HG02588 (cell line): Measurements from ENCODE around the gene PAF1.

Experiments
- ATAC-seq: cut with Tn5 transposase; IDR thresholded peaks from one replicate; pipeline ENCODE4 v1.9.1; 2021; ENCODE audit warnings: mild to moderate bottlenecking, moderate library complexity; ENCODE audit not compliant: unreplicated experiment

The PAF1 gene

DNA sequence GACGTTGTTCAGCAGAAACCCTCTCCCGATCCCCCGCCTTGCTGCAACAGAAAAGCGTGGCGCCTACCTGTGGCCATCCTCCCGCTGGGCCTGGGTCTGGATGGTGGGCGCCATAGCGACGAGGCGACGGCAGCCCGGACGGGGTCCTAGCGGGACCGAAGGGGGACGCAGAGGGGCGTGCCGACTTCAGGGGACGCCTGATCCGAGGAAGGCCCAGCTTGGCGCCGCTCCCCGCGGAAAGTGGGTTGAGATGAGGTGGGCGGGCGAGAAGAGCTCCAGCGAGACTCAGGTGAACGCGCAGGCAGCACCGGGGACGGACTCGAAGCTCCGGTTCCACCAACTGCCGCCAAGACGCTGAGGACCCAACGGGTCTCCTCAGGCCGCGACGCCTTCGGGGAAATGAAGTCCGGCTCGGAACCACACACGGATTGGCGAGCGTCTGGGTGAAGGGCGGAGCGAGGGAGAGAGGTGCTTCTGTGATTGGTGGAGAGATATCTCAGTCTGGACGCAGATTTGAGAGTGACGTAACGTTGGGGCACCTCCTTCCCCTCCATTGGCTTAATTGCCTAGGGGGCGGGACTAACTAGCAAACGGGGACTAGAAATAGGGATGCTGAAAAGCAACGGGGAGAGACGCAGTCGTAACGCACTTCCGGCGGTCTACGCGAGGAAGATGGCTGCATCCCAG lies at the start of gene PAF1, which contains the start of gene MED29:
Gene PAF1 (minus strand): TSS at position 356 of the 687 bp plus-strand sequence. CDS start 242 bp downstream, at position 114.
Gene MED29 (plus strand): TSS at position 628 of the 687 bp plus-strand sequence. CDS start 45 bp downstream, at position 673.
- ATAC-seq, result peak; percentile 84

DNA sequence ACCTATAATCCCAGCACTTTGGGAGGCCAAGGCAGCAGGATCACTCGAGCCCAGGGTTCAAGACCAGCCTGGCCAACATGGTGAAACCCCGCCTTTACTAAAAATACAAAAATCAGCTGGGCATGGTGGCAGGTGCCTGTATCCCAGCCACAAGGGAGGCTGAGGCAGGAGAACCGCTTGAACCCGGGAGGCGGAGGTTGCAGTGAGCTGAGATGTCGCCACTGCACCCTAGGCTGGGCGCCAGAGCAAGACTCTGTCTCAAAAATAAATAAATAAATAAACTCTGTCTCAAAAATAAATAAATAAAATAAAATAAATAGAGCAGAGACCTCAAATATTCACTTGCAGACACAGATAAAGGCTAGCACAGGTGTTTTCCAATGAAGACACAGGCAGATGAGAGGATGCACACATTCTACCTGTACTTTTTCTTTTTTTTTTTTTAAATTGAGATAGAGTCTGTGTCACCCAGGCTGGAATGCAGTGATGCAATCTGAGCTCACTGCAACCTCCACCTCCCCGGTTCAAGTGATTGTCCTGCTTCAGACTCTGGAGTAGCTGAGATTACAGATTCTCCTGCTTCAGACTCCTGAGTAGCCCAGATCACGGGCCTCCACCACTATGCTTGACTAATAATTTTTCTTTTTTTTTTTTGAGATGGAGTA lies 47.5 kb upstream of the PAF1 start:
- ATAC-seq, result no peak

DNA sequence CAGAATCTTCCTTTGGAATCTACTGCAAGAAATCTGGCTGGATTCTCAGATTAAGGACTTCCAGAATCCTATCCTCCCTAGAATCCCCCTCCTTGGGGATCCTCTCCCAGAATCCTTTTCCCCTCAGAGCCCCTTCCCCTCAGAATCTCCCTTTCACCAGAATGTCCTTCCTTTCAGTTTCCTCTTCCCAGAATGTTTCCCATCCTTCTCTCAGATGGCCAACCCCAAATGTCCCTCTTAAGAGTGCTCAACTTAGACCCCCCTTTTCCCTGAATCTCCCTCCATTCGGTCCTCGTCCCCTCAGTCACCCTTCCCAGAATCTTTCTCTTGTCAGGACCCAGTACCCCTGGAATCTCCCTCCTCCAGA lies 45.4 kb upstream of the PAF1 start:
- ATAC-seq, result no peak

GRCh38 chr19:39435499-39436349 lies 44.8 kb upstream of the PAF1 start, which contains the start of gene RPS16:
Gene RPS16, minus strand, starts transcription at chr19:39435949. Its CDS starts 54 bp downstream, at chr19:39435895.
- peak; percentile 79 for ATAC-seq

DNA sequence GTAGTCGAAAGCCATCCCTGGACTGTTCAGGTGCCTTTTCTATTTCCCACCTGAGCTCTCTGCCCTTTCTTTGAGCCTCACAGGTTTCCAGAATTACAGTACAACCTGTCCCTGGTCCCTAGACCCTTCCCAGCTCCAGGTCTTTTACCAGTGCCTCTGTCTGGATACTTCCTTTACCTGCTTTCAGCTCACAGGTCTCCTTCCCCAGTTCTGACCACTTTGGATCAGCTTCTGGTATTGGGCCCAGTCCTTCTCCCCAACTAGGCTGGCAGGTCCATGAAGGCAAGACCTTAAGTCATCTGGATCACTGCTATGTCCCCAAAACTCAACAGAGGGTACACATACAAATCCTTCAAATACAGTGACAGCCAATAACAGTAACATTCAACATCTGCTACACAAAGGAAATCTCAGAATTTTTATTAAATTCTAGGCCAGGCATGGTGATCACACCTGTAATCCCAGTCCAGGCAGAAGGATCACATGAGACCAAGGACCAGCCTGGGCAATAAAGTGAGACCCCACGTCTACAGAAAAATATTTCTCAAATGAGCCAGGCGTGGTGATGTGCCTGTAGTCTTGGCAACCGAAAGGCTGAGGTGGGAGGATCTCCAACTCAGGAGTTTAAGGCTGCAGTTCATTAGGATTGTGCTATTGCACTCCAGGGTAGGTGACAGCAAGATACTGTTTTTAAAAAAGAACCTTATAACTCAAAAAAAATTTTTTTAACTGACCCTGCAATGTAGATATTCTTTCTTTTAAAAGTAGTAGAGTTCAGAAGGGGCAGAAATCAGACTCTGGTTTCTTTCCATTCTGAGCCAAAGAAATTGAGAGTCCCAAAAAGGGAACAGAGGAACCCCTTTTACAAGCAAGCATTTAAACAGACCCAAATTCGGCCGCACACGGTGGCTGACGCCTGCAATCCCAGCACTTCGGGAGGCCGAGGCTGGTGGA lies 43.5 kb upstream of the PAF1 start:
- ATAC-seq, result no peak

- ATAC-seq, result no peak
Observed at GRCh38 chr19:39433480-39434079, 42.7 kb upstream of the PAF1 start.

- ATAC-seq, result no peak
Observed at GRCh38 chr19:39432677-39433025, 41.7 kb upstream of the PAF1 start.

DNA sequence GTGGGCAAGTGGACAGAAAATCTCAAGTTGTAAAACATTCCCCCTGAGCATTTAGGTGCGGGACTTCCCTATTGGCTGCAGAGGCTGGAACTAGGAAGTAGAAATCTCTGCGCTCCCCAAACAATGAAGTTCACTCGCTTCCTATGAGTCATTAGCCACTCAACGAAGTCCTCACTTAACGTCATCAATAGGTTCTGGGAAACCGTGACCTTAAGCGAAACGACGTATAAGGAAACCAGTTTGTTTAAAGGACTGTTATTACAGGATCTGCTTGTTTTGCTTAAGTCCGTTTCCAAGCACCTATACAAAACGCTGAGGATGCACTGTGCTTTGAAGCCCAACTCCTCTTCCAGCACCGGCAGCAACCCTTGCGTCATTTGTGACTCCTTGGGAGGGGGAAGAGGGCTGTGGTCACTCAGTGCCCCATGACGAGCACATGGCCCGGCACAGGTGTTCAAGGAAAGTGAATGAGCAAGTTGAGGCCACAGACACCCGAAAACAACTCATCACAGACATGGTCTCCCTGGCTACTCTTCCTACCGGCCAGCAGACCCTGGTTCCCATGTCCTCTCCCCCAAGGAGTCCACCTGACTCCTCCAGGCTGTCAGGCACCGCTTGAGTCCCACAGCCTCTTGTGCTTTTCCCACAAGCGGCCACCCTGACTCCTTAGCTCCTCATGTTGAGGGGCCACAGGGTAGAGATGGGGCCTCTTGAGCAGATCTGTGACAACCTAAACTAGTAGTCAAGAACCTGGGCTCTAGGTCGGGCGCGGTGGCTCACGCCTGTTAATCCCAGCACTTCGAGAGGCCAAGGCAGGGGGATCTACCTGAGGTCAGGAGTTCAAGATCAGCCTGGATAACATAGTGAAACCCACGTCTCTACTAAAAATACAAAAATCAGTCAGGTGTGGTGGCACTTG lies 40.0 kb upstream of the PAF1 start:
- no peak for ATAC-seq

GRCh38 chr19:39428283-39429112 lies 37.6 kb upstream of the PAF1 start:
- ATAC-seq, result no peak

DNA sequence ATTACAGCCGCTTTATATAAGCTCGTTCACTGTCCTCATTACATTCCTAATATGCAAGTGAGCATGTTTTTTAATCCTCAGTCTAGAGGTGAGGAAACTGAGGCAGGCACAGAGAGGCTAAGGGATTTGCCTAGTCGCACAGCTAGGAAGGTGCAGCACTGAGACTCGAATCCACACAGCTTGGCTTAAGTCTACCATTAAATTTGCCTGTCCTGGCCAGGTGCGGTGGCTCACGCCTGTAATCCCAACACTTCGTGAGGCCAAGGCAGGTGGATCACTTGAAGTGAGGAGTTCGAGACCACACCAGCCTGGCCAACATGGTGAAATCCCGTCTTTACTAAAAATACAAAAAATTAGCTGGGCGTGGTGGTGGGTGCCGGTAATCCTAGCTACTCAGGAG lies 36.8 kb upstream of the PAF1 start:
- no peak for ATAC-seq

DNA sequence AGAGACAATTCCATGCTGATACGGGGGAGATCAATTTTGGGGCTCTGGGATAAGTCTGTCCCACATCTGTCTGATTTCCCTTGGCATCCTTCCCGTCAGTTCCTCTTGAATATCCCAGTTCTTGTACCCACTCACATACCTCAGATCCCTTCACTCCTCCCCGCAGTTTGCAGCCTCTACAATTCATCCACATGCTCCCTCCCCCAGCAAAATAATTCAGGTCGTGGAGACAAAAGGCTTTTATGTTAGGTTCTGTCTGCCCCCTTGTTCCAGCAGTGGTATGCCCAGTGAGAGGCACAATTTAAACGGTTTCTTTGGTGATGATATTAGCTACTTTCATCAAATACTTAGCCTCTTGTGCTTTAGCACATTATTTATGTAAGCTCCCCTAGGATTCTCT lies 35.3 kb upstream of the PAF1 start:
- no peak for ATAC-seq

DNA sequence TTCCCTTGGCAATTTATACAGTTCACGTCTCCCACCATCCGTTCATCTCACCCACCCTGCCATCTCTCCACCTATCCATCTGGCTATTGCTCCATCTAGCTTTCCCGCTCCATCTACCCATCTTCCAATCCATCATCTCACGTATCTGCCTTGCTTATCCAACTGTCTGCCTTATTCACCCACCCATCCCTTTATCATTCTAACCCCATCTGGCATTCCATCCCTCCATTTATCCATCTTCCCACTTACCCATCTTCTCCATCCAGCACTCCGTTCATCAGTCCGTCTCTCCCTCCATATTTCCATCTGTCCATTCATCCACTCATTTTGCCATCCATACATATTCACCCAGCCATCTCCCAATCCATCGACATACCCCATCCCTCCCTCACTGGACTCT lies 34.8 kb upstream of the PAF1 start:
- no peak for ATAC-seq

DNA sequence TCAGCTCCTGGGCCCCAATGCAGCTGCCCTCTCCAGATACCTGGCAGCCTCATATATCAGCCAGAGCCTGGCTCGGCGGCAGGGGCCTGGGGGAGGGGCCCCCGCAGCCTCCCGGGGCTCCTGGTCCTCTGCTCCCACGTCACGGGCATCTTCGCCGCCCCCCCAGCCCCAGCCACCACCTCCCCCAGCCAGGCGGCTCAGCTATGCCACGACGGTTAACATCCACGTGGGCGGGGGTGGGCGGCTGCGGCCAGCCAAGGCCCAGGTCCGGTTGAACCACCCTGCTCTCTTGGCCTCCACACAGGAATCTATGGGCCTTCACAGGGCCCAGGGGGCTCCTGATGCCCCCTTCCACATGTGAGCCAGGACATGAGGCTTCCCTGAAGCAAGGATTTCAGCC lies 34.0 kb upstream of the PAF1 start:
- no peak for ATAC-seq

DNA sequence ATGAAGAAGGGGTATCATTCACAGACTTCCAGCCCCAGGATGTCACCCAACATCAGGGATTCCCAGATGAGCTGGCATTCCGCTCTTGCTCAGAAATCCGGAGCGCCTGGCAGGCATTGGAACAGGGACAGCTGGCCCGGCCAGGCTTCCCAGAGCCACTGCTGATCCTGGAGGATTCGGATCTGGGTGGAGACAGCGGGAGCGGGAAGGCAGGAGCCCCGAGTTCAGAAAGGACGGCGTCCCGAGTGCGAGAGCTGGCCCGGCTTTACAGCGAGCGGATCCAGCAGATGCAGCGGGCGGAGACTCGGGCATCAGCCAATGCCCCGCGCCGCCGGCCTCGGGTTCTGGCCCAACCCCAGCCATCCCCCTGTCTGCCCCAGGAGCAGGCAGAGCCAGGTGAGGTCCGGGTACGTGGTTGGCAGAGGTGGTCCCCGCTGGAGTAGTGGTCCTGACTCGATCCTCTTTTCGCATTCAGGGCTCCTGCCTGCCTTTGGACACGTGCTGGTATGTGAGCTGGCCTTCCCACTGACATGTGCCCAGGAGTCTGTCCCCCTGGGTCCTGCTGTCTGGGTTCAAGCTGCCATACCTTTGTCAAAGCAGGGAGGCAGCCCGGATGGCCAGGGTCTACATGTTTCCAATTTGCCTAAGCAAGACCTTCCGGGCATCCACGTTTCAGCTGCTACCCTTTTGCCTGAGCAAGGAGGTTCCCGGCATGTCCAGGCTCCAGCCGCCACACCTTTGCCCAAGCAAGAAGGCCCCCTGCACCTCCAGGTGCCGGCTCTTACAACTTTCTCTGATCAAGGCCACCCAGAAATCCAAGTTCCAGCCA lies 32.6 kb upstream of the PAF1 start:
- ATAC-seq, result no peak

GRCh38 chr19:39422020-39422419 lies 31.1 kb upstream of the PAF1 start:
- no peak for ATAC-seq

DNA sequence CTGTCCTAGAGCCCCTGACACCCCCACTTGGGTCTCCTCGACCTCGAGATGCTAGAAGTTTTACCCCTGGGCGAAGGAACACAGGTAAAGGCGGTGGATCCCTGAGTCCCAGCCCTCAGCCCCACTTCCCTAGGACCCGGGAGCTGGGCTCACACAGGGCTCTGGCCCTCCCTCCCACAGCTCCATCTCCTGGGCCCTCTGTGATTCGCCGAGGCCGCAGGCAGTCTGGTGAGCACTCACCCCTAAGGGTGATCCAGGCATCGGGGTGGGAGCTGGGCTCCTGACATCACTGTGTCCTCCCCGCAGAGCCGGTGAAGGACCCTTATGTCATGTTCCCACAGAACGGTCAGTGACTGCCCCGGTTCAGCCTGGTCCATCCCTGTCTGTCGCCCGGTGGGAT lies 29.9 kb upstream of the PAF1 start:
- no peak for ATAC-seq

DNA sequence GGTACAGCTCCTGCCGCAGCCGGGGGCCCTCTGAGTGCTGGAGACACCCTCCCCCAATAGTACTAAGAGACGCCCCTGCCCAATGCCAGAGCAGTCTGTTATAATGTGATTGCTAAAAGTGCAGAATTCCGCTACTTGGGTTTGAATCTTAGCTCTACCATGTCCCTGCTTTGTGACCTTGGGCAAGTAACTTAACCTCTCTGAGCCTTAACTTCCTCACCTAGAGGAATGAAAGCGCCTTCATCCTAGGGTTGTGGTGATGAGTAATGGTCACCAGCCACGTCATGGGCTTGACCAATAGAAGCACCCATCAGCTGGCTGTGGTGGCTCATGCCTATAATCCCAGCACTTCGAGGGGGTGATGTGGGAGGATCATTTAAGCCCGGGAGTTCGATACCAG lies 28.1 kb upstream of the PAF1 start:
- ATAC-seq, result no peak
